Measurements from ENCODE around the gene MBD6. TPM values are rescaled to one million over a fixed set of nuclear protein-coding genes. Genes with fewer than 3 reads are reported as not detected.

The MBD6 gene
- total and polyA plus RNA-seq, 7 donors: 11.6 to 52.9 (median 29.5) TPM

DNA sequence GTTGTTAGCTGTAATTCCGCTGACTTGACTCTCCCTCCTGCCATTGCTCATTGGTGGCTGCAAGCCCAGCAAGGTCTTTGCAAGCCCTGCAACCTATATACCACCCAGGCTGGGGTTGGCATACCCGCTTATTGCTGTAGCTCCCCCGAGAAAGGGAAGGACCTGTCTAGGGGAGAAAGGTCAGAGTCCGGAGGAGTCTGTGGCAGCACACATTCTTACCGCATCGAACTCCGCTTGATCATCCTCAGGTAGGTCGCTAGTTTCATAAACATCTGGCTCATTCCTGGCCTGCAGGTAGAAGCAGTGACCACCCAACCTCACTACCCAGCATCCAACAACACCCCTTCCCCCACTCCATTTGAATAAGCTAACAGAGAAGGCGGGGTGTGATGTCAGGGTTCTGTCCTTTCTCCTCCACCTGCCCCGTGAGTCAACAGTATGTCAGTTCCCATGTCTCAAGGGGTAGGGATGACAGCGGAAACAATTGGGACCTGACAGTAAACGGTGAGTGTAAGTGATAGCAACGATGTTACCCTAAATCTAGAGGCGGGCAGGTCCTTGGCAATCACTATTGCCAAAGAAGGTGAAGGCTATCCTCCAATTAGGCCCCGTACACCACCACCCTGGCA, 23.3 kb downstream of the MBD6 start:
- DNase-seq: no peak
- H3K4me1 ChIP-seq: peaks cover 20% of the 10 kb centered on the region
- peaks cover 0 to 28% (median 7%) of the 10 kb centered on the region in 3 donors for H3K27me3 ChIP-seq (ENCODE audit: insufficient read depth in 3 of 3, low read length in 2 of 3)
- TF ChIP-seq CTCF (IDR thresholded peaks at IDR 0.05): no peak
- intact Hi-C loops (cut with DNase I): loop anchor here in 1 of 2 donors (5.0 kb wide), 1 partner anchor 146 kb away; the partner anchor contains the start of gene OS9
- H3K4me3 ChIP-seq: peak overlapping the region; percentile 97
- 60 to 63% (median 60%) methylated on average over 15 of the region's 15 CpGs for WGBS, 3 donors
- H3K9me3 ChIP-seq: no peaks in the 10 kb centered on the region
- H3K27ac ChIP-seq: peak overlapping the region; percentile 86
- ATAC-seq: peak; percentile 5 to 64 (median 41)
- peaks cover 2 to 36% of the 10 kb centered on the region in 2 donors for H3K36me3 ChIP-seq (ENCODE audit: insufficient read depth in 1 of 2, low read depth in 1 of 2)

GRCh38 chr12:57546438-57547287, 24.0 kb downstream of the MBD6 start, which contains the start of gene DCTN2:
TSS of gene DCTN2 (minus strand) at chr12:57547192. CDS start at chr12:57547063, 129 bp downstream.
- Histone ChIP-seq H3K27ac (peak within 1 kb of the TSS; percentile 86), H3K36me3 (ENCODE audit: insufficient read depth in 1 of 2, low read depth in 1 of 2) (peaks cover 2 to 28% of the 10 kb centered on the region in 2 donors), H3K9me3 (no peaks in the 10 kb centered on the region), H3K4me1 (peaks cover 20% of the 10 kb centered on the region), H3K27me3 (ENCODE audit: insufficient read depth in 3 of 3, low read length in 2 of 3) (peaks cover 0 to 29% (median 7%) of the 10 kb centered on the region in 3 donors), H3K4me3 (peak within 1 kb of the TSS; percentile 97)
- ATAC-seq (peak; percentile 95 to 99 (median 98)), DNase-seq (peak; percentile 95 to 97)
- intact Hi-C loops (cut with DNase I): loop anchor here in 1 of 2 donors (5.0 kb wide), 1 partner anchor 146 kb away; the partner anchor contains the start of gene OS9
- 0% methylated on average over 43 to 56 of the region's 56 CpGs for WGBS, 3 donors
- no peak for TF ChIP-seq CTCF (IDR thresholded peaks at IDR 0.05)

GRCh38 chr12:57547288-57548012, 24.8 kb downstream of the MBD6 start:
- peak overlapping the region; percentile 86 for H3K27ac ChIP-seq
- WGBS, 3 donors: 20 to 24% (median 23%) methylated on average over 9 of the region's 9 CpGs
- H3K4me1 ChIP-seq: peaks cover 20% of the 10 kb centered on the region
- peak overlapping the region; percentile 97 for H3K4me3 ChIP-seq
- H3K36me3 ChIP-seq (ENCODE audit: insufficient read depth in 1 of 2, low read depth in 1 of 2): peaks cover 2 to 20% of the 10 kb centered on the region in 2 donors
- ATAC-seq (no peak), DNase-seq (no peak)
- no peak for TF ChIP-seq CTCF (IDR thresholded peaks at IDR 0.05)
- intact Hi-C loops (cut with DNase I): loop anchor here in 1 of 2 donors (5.0 kb wide), 1 partner anchor 145 kb away; the partner anchor contains the start of gene OS9
- H3K9me3 ChIP-seq: no peaks in the 10 kb centered on the region
- peaks cover 0 to 29% (median 7%) of the 10 kb centered on the region in 3 donors for H3K27me3 ChIP-seq (ENCODE audit: insufficient read depth in 3 of 3, low read length in 2 of 3)

DNA sequence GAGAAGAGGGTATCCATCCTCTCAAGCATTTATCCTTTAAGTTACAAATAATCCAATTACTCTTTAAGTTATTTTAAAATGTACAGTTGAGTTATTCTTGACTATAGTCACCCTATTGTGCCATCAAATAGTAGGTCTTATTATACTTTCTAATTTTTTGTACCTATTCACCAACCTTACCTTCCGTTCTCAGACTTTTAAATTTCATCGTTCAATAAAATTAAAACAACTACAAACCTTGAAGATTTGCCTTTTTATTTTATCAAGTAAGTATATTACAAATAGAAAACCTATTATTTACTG, 25.3 kb downstream of the MBD6 start:
- ATAC-seq (no peak), DNase-seq (no peak)
- Histone ChIP-seq H3K4me1 (peaks cover 20% of the 10 kb centered on the region), H3K9me3 (no peaks in the 10 kb centered on the region), H3K27ac (no peak overlapping the region), H3K36me3 (ENCODE audit: insufficient read depth in 1 of 2, low read depth in 1 of 2) (peaks cover 2 to 16% of the 10 kb centered on the region in 2 donors), H3K4me3 (no peak overlapping the region), H3K27me3 (ENCODE audit: insufficient read depth in 3 of 3, low read length in 2 of 3) (peaks cover 0 to 29% (median 7%) of the 10 kb centered on the region in 3 donors)
- WGBS, 3 donors: 94 to 98% (median 96%) methylated on average over 2 of the region's 2 CpGs
- no peak for TF ChIP-seq CTCF (IDR thresholded peaks at IDR 0.05)
- intact Hi-C loops (cut with DNase I): loop anchor here in 1 of 2 donors (5.0 kb wide), 1 partner anchor 144 kb away; the partner anchor contains the start of gene OS9
